GM12873 (cell line): Measurements from ENCODE around the gene SLC25A23.

Source experiments
- TF ChIP-seq, protein P1 (sequence below): IDR thresholded peaks from 2 replicates; pipeline ENCODE4 v1.5.1; 2012; ENCODE audit warnings: low read depth, mild to moderate bottlenecking, moderate library complexity, low read length, control low read depth; ENCODE audit not compliant: insufficient read depth; ENCODE audit errors: missing control alignments

SLC25A23 gene

DNA sequence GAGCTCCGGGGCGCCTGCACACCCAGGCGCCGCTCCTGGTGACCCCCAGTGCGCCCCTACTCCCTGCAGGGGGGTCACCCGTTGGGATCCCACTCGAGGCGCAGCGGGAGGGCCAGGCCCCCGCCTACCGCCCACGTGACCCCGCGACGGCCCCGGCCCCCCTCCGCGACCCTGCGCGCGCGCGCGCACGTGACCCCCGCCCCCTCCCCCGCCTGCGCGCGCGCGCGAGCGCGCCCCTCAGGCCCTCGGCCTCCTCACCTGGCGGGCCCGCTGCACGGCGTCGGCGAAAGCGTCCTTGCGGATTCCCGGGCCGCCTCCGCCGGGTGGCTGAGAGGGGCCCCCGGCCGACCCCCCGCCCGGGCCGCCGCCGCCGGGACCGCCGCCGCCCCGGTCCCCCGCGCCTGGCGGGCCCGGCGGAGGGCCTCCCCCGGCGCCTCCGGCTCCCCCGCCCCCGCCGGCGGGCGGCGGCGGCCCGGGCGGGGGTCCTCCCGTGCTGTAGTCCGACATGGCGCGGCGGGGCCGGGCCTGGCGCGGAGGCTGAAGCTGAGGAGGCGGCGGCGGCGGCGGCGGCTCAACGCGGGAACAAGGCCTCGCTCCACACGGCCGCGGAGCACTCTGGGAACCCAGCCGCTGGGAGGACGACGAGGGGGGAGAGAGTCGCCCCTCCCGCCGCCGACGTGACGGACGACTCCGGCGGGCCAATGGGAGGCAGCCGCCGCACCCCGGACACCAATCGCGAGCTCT is 35.2 kb downstream of the SLC25A23 start, which contains the start of gene KHSRP:
KHSRP (minus strand) TSS at position 617 of the 744 bp plus-strand sequence; CDS start at position 507, 110 bp downstream.
- TF ChIP-seq, protein P1, sequence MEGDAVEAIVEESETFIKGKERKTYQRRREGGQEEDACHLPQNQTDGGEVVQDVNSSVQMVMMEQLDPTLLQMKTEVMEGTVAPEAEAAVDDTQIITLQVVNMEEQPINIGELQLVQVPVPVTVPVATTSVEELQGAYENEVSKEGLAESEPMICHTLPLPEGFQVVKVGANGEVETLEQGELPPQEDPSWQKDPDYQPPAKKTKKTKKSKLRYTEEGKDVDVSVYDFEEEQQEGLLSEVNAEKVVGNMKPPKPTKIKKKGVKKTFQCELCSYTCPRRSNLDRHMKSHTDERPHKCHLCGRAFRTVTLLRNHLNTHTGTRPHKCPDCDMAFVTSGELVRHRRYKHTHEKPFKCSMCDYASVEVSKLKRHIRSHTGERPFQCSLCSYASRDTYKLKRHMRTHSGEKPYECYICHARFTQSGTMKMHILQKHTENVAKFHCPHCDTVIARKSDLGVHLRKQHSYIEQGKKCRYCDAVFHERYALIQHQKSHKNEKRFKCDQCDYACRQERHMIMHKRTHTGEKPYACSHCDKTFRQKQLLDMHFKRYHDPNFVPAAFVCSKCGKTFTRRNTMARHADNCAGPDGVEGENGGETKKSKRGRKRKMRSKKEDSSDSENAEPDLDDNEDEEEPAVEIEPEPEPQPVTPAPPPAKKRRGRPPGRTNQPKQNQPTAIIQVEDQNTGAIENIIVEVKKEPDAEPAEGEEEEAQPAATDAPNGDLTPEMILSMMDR = no peak

DNA sequence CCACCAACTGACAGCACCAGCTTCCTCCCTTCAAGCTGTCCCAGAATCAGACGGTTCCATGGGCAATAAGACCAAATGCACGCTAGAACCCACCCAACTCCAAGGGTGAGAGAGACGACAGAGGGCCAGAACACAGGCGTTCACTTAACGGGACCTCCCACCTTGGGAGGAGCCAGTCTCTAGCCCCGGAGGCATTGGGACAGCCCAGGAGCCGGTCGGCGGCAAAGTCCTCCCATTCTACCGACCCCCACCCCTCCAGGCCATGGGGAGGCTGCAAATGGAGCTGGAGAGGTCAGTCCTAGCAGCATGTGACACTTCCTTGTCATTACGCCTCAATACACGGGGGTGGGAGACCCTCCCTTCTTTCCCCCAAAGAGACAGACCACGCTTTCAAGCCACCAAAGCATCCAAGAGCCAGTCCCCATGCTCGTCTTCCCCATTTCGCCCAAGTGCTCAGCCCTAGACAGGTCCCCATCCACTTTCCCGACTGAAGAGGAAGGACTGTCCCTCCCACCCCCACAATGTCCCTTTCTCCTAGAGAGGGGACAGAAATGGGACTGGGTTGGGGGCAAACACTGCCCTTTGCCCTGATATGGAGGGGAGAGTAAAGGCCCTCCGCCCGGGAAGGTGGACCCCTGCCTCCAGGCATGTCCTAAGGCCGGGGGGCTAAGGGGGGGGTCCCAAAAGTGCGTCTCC is 35.9 kb downstream of the SLC25A23 start:
- TF ChIP-seq, protein P1 = no peak

DNA sequence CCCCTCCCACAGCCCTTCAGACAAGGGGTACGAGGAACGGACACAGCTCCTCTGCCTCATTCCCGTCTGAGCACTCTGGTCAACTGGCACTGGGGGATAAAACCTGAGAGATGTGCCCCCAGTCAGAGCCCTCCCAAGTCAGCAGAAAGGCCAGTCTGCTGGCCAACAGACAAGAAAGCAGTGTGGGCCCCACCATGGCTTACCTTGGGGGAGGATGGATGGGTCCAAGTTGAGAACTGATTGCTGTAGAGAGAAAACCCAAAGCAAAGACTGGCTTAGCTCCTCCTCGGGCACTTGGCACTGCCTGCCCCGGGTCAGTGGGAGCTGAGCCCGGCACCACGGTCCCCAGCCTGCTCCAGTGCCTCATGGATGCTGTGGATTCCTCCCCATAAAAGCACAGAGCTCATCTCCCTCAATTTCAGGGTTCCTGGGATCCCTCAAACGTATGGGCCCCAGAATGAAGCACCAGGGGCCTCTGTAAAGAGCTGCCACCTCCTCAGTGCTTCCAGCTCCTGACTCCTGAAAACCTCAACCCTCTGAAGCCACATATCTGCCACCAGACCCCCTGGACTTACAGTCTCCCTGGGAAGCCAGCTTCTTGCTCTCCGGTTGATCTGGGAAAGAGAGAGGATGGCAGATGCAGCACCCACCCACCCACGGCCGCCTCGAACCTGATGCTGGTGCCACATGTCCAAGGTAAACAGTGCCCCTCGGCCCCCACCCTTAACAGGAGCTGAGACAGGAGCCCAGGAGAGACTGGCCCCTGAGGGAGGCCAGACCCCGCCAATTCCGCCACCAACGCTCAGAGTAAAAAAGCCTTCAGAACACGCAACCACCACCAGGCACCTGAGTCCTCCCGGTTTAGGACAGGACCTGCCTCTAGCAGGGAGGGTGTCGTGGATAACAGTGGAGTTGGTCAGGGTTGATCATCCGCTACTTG is 38.2 kb downstream of the SLC25A23 start:
- TF ChIP-seq, protein P1 = no peak

DNA sequence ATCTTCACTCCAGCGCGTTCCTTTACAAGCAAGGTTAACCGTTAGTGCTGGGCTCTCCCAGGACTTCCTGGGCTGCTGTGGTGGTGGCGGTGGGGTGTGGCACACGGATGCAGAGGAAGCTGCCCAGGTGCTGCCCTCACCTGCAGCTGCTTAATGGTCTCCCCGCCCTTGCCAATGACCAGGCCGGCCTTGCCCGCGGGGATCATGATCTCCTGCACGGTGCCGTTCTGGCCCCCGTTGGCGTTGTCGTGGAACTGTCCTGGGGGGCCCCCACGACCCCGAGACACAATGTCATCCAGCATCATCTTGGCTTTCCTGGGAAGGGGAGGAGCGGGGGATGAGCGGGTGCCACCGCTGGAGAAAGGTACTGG is 41.0 kb downstream of the SLC25A23 start:
- TF ChIP-seq, protein P1 = no peak

DNA sequence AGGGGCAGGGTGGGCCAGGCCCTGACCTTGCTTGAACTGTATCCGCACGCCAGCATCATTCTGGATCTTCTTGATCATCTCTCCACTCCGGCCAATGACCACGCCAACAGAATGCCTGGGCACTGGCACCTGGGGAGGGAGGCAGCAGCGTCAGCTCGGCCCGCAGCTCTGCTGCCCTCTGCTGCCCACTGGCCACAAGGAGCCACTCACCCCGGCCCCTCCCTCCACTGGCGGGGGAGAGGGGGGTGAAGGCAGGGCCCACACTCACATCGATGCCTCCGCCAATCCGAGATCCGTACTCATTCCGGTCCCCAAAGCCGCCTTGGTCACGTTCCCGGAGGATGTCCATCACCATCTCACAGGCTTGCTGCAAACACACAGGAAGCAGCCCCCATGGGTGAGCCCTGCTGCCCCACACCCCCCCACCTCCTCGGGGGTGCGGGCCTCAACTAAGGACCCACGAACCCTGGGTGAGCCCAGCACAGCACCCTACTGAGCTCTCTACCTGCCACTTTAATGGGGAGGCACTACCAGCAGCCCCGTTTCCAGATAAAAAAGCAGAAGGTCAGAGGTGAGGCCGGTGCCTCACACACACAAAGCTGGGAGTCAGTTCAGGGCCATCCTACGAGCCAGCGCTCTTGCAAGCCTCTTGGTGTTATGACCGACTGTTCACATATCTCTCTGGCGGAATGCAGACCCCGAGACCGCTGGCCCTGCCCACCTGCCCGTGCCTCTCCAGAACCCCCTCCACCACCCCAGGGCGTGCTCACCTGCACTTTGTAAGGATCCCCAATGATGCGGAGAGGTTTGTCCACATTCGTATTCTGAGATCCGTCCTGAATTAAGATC is 41.7 kb downstream of the SLC25A23 start:
- TF ChIP-seq, protein P1 = no peak

DNA sequence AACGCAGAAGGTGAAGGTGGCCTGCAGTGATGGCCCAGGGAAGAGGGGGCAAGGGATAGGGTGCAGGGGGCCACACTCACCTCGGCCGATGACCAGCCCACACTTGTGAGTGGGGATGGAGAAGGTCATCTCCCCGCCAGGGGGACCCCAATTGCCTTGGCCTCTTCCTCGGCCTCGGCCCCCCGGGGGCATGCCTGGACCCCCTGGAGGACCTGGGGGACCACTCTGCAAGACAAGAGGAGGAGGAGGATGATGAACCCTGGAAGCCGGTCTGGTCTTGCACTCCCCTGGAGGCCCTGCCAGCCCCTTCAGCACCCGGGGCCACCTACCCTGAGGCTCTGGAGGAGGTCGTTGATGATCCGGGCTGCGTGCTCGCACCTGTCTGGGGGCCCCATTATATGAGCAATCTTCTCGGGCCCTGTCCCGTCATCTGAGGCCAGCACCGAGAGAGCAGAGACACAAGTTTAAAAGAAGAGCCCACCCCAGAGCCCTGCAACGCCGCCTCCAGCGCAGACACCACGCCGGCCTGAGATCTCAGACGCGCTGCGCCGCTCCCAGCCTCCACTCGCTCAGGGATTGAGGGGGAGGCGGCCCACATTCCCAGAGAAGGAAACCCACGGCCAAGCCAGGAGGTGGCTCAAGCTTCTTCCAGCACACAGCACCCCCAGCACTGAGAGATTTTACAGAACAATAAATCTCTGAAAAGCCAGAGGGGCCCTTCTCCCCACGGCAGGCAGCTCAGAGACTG is 42.8 kb downstream of the SLC25A23 start:
- TF ChIP-seq, protein P1 = no peak
